Raji (cell line): ENCODE data around the gene EMP2.

Experiments used
- POLR2A ChIP-seq: IDR thresholded peaks from 2 replicates; pipeline ENCODE4 v1.6.1; 2011; ENCODE audit warnings: low read depth, low read length, control low read depth; ENCODE audit not compliant: insufficient read depth

Gene EMP2

DNA sequence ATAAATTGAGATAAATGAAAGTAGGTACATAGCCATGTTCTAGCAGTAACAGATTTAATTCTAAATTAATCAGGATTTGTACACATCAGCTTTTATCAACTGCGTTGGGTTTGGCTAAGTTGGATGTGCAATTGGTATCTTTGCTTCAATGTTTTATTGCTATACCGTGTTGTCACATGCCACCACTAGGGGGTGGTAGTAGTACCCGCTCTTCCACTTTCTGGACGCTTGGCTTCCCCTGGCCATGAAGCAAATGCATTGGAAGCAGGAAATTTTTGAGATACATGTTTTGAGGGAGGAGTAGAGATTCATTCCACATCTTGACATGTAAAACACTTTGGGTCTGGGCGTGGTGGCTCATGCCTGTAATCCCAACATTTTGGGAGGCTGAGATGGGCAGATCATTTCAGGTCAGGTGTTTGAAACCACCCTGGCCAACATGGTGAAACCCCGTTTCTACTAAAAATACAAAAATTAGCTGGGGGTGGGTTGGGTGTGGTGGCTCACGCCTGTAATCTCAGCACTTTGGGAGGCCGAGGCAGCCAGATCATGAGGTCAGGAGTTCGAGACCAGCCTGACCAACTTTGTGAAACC is 58.6 kb downstream of the EMP2 start:
- no peak for TF ChIP-seq POLR2A

DNA sequence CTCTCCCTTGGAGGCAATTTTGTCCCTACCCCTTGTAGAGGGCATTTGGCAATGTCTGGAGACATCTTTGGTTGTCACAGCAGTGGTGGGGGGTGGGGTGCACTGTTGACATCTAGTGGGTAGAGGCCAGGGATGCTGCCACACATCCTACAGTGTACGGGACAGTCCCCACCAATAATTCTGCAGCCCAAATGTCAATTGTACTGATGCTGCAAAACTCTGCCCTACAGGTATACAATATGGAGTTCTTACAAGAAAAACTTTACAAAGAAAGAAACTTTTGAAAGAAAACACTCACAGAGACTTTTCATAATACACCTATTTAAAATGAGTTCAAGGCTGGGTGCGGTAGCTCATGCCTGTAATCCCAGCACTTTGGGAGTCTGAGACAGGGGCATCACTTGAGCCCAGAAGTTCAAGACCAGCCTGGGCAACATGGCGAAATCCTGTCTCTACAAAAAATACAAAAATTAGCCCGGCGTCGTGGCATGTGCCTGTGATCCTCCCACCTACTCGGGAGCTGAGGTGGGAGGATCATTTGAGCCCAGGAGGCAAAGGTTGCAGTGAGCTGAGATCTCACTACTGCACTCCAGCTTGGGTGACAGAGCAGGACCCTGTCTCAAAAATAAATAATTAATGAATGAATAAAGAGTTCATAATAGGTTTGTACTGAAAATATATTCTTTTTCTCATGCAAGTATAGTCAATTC is 59.4 kb downstream of the EMP2 start:
- no peak for TF ChIP-seq POLR2A

DNA sequence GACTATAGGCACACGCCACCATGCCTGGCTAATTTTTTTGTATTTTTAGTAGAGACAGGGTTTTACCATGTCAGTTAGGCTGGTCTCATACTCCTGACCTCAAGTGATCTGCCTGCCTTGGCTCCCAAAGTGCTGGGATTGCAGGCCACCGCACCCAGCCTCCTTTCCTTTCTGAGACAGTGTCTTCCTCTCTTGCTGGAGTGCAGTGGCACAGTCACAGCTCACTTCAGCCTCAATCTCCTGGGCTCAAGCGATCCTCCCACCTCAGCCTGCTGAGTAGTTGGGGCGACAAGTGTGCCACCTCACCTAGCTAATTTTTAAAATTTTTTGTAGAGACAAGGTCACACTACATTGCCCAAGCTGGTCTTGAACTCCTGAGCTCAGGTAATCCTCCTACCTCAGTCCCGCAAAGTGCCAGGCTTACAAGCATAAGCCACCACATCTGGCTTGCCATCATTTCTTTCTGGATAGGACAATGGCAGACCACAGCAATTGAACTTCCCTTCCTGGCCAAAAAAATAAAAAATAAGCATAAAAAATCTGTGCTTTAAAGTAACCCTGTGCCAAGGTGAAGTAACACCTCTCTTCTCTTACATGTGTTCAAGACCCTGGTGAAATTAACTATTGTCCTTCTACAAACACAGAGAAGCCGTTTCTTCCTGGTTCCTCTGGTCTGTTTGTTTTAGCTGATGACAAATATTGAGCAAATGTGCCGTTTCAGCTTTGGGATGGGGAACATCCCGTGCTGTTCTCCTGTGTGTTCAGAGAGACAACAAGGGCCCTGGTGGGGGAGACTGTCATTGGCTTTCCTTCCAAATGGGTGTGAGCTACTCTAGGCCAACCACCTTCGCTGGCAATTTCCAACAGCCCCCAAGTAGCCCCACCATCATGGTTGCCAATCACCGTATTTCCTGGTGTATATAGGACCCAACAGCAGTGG is 60.2 kb downstream of the EMP2 start:
- TF ChIP-seq POLR2A, result no peak

DNA sequence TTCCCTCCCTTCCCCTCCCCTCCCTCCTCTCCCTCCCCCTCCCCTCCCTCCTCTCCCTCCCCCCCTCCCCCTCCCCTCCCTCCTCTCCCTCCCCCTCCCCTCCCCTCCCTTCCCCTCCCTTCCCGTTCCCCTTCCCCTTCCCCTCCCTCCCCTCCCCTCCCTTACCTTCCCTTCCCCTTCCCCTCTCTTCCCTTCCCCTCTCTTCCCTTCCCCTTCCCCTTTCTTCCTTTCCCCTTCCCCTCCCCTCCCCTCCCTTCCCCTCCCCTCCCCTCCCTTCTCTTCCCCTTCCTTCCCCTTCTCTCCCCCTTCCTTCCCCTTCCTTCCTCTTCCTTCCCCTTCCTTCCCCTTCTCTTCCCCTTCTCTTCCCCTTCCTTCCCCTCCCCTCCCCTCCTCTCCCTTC is 61.1 kb downstream of the EMP2 start:
- TF ChIP-seq POLR2A, result no peak

DNA sequence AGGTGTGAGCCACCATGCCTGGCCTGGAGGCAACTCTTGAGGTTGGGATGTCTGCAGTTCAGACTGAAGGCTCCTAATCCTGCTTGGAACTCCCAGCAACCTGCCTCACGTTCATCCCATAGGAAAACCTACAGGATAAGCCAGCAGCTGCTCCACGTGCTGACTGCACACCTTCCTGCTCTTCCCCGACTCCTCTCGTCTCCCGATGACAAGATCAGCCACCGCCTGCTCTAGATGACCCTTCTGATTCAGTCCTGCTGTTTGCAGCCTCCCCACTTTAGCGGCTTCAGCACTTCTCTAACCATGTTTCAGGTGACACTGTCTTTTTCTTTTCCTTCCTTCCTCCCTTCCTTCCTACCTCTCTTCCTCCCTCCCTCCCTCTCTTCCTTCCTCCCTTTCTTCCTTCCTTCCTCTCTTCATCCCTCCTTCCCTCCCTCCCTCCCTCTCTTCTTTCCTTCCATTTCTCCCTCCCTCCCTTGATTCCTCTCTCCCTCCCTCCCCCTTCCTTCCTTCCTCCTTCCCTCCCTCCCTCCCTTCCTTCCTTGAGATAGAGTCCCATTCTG is 61.8 kb downstream of the EMP2 start:
- no peak for TF ChIP-seq POLR2A

DNA sequence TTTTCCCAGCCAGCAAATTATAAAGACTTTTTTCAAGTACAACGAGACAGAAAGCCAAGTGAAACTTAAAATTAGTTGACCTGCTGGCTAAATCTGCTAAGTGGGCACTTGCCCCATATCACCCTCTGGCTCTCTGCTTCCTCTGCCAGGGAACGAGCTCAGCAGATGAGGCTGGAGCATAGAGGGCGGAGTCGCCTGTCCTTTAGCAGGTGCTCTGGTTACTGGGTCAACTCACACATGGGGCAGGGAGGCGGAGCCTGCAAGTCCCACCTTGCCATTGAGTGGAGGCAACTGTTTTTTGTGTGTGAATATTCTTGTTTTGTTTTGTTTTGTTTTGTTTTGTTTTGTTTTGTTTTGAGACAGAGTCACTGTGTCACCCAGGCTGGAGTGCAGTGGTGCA is 62.5 kb downstream of the EMP2 start:
- no peak for TF ChIP-seq POLR2A

DNA sequence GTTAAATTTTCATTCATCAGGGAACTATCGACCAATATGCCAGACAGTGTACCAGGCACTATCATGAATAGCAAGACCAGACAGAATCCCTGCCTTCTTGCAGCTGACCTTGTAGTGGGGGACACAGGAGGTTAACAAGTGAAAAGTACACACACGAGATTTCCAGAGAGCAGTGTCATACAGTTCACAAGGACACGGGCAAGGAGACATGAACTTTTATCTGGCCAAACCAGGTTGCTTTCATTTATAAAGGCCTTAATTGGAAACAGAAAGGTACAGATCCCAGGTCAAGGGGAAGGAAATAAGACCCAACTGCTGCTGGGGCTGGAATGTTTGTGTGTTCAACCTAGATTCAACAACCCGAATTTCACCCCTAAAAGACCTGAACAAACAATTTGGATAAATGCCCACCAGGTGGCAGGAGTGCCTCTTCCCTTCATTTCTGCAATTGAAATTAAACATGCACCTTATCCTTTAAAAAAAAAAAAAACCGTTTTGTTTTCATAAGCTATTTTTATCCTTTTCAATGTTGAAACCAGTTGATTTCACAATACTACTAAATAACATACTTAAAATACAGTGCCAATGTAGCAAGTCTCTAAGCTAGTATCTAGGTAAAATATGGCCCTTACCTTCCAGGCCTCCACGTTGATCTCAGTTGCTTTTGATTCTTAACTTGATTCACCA is 65.9 kb downstream of the EMP2 start:
- no peak for TF ChIP-seq POLR2A

DNA sequence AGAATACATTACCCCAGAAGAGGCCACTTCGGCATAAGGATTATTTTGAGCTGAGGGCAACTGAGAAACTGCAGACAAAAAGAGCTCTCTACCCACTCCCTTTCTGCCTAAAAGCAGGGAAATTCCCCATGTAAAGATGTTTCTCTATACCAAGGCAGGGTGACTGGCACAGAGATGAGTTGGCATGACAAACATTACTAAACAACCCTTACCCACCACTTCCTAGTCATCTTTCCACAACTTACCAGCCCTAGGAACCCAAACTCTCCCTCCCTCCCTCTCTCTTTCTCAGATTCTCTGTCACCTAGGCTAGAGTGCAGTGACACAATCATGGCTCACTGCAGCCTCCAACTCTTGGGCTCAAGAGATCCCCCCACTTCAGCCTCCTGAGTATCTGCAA is 68.6 kb downstream of the EMP2 start:
- TF ChIP-seq POLR2A, result no peak

DNA sequence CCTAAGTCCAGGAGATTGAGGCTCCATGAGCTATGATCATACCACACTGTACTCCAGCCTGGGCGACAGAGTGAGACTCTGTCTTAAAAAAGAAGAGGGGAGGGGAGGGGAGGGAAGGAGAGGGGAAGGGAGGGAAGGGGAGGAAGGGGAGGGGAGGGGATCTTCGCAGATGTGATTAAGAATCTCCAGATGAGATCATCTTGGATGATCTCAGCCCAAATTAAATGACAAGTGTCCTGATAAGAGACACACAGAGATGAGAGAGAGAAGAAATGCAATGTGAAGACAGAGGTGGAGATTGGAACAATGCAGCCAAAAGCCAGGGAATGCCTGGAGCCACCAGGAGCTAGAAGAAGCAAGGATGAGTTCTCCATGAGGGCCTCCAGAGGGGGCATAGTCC is 70.1 kb downstream of the EMP2 start:
- TF ChIP-seq POLR2A, result no peak

DNA sequence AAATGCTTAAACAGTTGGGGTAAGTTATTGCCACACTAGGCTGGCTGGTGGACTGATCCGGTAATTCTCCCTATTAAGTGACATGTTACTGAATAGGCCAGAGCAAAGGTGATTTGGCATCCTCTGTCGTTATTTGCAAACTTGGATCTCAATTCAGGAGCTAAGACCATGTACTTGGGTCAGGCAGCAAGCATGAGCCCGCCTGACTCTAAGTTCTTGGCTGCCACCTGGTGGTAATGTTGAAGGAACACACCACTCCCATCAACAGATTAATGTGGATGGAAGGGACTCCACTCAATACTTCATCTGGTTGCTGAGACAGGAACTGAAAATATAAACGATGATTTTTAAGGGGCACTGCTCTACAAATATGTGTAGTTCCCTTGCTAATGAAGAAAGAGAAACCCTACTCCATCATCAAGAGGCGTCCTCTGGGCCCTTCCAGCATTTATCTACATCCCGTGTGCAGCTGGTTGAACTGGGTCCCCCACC is 70.8 kb downstream of the EMP2 start:
- no peak for TF ChIP-seq POLR2A

DNA sequence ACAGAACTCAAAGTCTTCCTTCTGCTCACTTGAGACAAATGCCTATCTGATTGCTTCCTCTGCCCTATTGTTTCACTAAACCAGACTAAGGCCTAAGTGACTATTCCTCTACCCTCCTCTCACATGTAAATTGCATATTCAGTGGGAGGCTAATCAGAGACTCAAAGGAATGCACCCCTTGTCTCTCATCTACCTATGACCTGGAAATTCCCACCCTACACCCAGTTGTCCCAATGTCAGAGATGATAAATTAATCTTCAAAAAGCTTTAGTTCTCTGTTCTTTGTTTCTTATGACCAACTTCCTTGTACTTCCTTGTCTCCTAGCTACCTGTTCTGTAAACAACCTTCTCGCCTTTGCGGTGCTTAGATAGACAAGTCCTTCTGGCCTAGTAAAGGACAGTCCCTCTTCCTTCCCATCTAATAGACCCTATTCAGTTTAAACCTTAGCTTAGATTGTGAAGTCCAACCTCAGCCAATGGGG is 76.0 kb downstream of the EMP2 start:
- no peak for TF ChIP-seq POLR2A

DNA sequence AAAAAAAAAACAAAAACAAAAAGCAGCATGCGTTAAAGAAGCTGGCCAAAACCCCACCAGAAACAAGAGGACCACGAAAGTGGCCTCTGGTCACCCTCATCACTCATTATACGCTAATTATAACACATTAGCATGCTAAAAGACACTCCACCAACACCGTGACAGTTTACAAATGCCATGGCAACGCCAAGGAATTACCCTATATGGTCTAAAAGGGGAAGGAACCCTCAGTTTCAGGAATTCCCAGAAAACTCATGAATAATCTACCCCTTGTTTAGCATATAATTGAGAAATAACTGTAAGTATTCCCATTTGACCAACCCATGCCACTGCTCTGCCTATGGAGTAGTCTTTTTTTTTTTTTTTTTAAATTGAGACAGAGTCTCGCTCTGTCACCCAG is 77.6 kb downstream of the EMP2 start:
- TF ChIP-seq POLR2A, result no peak

DNA sequence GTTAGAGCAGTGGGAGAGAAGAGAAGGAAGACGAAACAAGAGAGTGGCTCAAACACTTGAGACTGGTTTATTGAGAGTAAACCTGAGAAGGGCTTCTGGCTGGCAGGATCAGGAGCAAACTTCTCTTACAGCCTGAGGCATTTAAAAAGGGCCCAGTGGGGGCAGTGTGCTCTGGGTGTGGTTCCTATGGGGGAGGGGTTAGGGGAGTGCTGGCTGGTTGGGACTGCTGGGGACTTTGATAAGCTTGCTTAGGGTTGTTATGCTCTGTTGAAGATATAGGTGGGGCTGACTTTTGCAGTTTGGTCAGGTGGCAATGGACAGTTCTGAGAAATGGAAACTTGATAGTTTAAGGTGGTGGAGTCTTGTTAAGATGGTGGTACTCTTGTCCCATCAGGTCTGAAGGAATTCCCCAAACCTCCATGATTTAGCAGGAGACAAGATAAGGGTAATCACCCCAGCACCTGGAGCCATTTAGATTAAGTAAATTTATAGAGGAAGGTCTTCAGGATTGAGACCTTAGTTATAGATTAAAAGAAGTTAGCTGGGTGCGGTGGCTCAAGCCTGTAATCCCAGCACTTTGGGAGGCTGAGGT is 79.3 kb downstream of the EMP2 start:
- TF ChIP-seq POLR2A, result no peak

DNA sequence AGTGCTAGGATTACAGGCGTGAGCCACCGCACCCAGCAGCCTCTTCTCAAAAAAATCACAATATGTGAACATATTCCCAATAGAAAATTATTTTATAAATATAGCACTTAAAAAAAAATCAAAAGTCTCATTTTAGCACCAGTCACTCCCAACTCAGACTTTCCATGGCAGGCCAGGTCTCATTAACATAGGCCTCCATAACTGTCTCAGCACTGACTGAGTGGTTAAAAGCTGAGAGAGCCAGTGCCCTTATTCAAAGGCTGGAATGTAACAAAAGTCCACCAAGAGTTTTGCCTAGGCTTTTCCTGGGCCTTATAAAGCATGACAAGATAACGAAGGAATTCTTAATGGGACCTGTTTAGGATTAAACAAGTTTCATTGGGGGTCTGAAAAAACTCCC is 79.8 kb downstream of the EMP2 start:
- no peak for TF ChIP-seq POLR2A
